HUES6 (cell line): ENCODE data around the gene AGFG1.

Experiments used
- H3K27ac ChIP-seq: 2 replicates; pipeline ENCODE4 v1.7.0; 2013; ENCODE audit warnings: low read depth, mild to moderate bottlenecking, low read length, inconsistent platforms
- H3K27me3 ChIP-seq: 2 replicates; pipeline ENCODE4 v1.6.1; 2013; ENCODE audit warnings: low read length; ENCODE audit not compliant: control insufficient read depth, insufficient read depth
- H3K36me3 ChIP-seq: 2 replicates; pipeline ENCODE4 v1.6.1; 2013; ENCODE audit warnings: low read length; ENCODE audit not compliant: control insufficient read depth, insufficient read depth
- H3K4me1 ChIP-seq: 2 replicates; pipeline ENCODE4 v1.6.1; 2013; ENCODE audit warnings: low read length; ENCODE audit not compliant: control insufficient read depth, insufficient read depth
- H3K4me3 ChIP-seq: 2 replicates; pipeline ENCODE4 v1.5.1; 2013; ENCODE audit warnings: low read depth, low read length
- H3K9ac ChIP-seq: one replicate; pipeline ENCODE4 v1.6.1; 2013; ENCODE audit warnings: mild to moderate bottlenecking, low read length
- H3K9me3 ChIP-seq: 2 replicates; pipeline ENCODE4 v1.6.1; 2013; ENCODE audit warnings: low read depth, low read length; ENCODE audit not compliant: control insufficient read depth, insufficient read depth

Gene AGFG1

DNA sequence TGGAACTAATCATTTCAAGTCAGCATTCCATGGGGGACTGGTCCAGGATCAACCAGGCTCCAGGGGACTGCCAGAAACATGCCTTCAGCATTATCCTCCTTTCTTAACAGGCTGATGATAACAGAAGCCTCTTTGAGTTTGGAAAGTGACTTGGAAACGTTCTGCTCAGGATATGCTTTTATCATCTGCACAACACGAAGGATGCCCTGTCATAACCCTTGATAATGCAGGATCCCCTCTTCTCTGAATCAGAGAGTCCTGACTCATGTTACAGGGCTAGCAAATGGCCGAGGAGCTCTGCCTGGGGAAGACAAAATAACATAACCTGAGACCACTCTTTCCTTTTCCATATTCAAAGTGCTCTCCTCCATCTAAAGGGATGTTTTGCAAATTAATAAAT is 136.0 kb downstream of the AGFG1 start:
- H3K36me3 ChIP-seq, result no peaks in the 10 kb centered on the region
- no peaks in the 10 kb centered on the region; the same call in 1 of the 2 replicates for H3K4me1 ChIP-seq
- no peak overlapping the region for H3K27ac ChIP-seq
- H3K4me3 ChIP-seq, result no peak overlapping the region
- no peak overlapping the region for H3K9ac ChIP-seq
- H3K9me3 ChIP-seq, result no peaks in the 10 kb centered on the region
- no peaks in the 10 kb centered on the region; the same call in 1 of the 2 replicates for H3K27me3 ChIP-seq

GRCh38 chr2:227608561-227609338 is 136.8 kb downstream of the AGFG1 start:
- no peak overlapping the region for H3K4me3 ChIP-seq
- no peak overlapping the region for H3K9ac ChIP-seq
- H3K4me1 ChIP-seq, result peaks cover 3% of the 10 kb centered on the region; the same call in 1 of the 2 replicates
- H3K27ac ChIP-seq, result no peak overlapping the region
- no peaks in the 10 kb centered on the region for H3K9me3 ChIP-seq
- peaks cover 4% of the 10 kb centered on the region; the same call in 1 of the 2 replicates for H3K27me3 ChIP-seq
- no peaks in the 10 kb centered on the region for H3K36me3 ChIP-seq

DNA sequence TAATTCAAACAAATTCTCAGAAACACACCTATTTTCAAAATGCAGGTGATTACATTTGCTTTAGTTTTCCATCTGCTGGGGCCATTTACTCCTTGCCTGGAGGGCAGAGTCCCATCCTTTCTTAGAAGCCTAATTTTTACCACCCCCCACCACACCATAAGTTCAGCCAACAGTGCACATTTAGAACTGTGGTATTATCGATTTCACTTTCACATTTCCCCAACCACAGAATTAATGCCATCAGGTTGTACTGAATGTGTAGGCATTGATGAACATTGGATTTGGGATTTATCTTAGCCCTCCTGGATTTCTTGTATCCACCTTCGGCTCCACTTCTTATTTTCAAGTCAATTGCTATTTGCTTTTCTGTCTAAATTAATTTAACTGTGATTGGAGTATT is 138.2 kb downstream of the AGFG1 start:
- H3K4me3 ChIP-seq, result no peak overlapping the region
- H3K9ac ChIP-seq, result no peak overlapping the region
- H3K4me1 ChIP-seq, result peaks cover 3% of the 10 kb centered on the region; the same call in 1 of the 2 replicates
- no peaks in the 10 kb centered on the region for H3K36me3 ChIP-seq
- no peaks in the 10 kb centered on the region for H3K9me3 ChIP-seq
- H3K27me3 ChIP-seq, result peaks cover 15% of the 10 kb centered on the region; the same call in 1 of the 2 replicates
- H3K27ac ChIP-seq, result no peak overlapping the region
